HUDEP-2 (cell line): Measurements from ENCODE around the gene GABRE.
"Not testable (repeated sequence)": the region's sequence is repeated elsewhere in the genome, so short reads cannot be mapped to it uniquely, and the experiment has no call there.

Experiments used
- DNase-seq, 76 experiments: peaks; one replicate each; lab custom pipeline; 2025; ENCODE audit not compliant: unreplicated experiment in 76 of 76; lab: John Stamatoyannopoulos, UW

Gene GABRE

DNA sequence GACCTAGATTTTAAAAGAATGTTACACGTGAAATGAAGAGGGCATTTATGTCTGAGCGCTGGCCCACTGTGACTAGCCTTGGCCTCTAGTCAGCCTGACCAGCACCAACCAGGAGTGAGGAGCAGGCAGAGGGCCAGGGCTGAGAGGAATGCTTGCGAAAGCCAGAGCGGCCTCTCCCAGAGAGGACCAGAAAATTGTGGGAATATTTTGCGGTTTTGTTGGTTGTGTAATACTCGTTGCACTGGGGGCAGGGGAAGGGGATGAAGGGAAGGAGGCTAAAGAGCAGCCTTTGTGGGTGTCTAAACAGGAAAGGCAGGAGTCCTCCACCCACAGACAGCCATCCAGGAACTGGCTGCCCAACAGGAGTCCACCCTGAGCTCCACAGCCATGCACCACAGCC, 3.8 kb downstream of the GABRE start:
- no peak for DNase-seq

GRCh38 chrX:151970027-151970426, 4.4 kb downstream of the GABRE start:
- DNase-seq: no peak

DNA sequence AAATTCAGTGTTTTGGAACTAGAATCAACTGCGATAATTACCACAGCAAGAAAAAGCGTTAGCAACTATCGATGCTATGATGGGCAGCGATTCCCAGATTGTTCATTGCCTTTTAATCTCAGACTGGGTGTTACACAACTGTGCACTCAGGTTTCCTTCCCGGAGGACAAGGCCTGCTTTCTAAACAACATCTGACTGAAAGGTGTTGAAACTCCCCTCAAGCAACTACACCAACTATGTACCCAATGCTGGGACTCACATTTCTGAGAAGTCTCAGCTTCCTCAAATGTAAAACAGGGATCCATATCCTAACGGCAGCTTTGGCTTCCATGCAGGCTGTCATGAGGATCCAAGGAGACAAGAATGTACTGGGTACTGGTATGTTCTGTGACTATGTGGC, 8.2 kb downstream of the GABRE start:
- DNase-seq: no peak

DNA sequence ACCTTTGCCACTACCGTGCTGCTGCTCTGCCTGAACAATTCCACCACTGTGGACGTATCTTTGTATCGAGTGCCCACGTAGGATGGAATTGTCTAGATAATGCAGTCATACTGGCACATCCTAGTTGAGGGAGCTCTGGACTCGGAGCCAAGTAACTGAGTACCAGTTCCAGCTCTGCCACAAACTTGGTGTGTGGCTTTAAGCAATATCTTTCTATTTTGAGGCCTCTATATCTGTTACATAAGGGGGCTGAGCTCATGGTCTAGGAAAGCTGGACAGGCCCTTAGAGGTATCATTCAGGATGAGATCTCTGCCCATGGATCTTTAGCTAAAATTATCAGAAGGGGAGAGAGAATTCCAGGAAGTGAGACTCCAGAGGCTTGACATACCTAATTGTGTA, 12.4 kb downstream of the GABRE start:
- DNase-seq: no peak

- DNase-seq: no peak
Measured at GRCh38 chrX:151958101-151958500, 16.4 kb downstream of the GABRE start.

GRCh38 chrX:151954730-151955129, 19.7 kb downstream of the GABRE start:
- no peak for DNase-seq

DNA sequence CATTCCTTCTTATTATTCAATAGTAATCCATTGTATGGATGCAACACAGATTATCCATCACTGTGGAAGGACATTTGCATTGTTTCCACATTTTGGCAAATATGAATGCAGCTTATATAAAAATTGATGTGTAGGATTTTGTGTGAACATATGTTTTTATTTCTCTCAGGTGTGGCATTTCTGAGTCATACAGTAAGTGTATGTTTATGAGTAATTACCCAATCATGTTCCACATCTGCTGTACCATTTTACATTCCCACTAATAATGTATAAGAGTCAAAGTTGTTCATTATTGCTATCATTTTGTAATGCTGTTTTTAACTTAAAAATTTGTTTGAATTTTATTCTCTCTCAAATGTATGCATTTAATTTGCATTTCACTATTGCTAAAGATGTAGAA, 36.3 kb downstream of the GABRE start:
- no peak for DNase-seq

- DNase-seq: no peak
Measured at GRCh38 chrX:151935358-151935757, 39.1 kb downstream of the GABRE start.

DNA sequence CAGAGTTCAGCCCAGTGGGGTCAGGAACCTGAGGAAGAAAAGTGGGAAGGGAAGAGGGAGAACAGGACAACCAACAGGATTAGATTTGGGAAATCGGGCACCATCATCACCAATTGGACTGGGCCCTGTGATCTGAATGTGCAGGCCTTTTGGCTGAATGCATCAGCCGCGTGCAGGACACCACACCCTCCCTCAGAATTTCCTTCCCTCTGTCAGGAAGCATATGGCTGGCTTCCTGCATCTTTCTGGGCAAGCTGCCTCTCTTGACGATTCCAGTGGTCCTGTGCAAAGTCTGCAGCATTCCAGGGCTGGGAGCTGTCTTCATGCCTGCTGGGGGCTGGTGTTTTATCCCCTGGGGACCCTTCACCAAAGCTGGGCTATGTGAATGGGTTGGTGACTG, 45.4 kb downstream of the GABRE start:
- DNase-seq: no peak

DNA sequence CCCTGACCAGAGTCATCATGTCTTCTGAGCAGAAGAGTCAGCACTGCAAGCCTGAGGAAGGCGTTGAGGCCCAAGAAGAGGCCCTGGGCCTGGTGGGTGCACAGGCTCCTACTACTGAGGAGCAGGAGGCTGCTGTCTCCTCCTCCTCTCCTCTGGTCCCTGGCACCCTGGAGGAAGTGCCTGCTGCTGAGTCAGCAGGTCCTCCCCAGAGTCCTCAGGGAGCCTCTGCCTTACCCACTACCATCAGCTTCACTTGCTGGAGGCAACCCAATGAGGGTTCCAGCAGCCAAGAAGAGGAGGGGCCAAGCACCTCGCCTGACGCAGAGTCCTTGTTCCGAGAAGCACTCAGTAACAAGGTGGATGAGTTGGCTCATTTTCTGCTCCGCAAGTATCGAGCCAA, 50.8 kb downstream of the GABRE start:
- no peak for DNase-seq

GRCh38 chrX:151922692-151923091, 51.8 kb downstream of the GABRE start:
- no peak for DNase-seq

GRCh38 chrX:151921866-151922265, 52.6 kb downstream of the GABRE start:
- no peak for DNase-seq

DNA sequence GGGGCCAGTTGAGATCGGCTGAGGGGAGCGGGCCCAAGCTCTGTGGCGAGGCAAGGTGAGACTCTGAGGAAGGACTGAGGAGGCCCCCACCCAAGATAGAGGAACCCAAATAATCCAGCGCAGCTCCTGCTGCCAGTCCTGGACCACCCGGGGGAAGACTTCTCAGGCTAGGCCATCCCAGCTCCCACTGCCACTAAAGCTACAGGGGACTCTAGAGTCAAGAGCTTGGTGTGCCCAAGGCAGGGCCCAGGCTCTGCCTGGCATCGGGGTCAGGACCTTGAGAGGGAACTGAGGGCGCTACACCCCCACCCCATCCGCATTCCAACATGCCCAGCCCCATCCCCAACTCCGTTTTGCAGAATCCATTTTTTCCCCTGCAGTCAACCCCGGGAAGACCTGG, 53.2 kb downstream of the GABRE start:
- DNase-seq: no peak

- DNase-seq: no peak
Measured at GRCh38 chrX:151920530-151920929, 53.9 kb downstream of the GABRE start.

DNA sequence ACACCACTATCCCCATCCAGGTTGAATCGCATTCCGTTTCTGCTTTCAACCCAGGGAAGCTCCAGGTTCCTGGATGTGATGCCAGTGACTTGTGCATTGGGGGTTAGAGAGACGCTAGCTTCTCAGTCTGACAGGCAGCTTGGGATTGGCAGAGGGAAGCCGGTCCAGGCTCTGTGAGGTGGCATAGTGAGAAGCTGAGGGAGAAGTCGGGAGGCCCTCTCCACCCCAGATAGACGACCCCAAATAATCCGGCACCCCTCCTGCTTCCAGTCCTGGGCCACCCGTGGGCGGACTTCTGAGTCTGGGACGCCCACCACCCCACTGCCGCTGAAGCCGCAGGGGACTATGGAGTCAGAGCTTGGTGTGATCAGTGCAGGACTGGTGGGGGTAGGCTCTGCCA, 54.4 kb downstream of the GABRE start:
- DNase-seq: no peak

- DNase-seq: no peak
Measured at GRCh38 chrX:151919610-151920009, 54.9 kb downstream of the GABRE start.

DNA sequence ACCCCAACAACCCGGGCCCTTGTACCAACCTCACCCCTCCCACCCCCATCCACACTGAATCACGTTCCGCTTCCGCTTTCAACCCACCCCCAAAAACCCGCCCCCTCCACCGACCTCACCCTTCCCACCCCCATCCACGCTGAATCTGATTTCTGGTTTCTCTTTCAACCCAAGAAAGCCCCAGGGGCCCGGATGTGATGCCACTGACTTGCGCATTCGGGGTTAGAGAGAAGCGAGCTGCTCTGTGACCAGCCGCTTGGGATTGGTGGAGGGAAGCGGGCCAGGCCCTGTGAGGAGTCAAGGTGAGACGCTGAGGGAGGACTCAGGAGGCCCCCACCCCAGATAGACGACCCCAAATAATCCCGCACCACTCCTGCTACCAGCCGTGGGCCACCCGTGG, 55.7 kb downstream of the GABRE start:
- DNase-seq: not testable (repeated sequence)

GRCh38 chrX:151912780-151913179, 61.7 kb downstream of the GABRE start, which contains the start of gene MAGEA4:
Gene MAGEA4, plus strand, starts transcription at chrX:151912889. Its CDS starts 10,776 bp downstream, at chrX:151923665.
- DNase-seq: no peak

DNA sequence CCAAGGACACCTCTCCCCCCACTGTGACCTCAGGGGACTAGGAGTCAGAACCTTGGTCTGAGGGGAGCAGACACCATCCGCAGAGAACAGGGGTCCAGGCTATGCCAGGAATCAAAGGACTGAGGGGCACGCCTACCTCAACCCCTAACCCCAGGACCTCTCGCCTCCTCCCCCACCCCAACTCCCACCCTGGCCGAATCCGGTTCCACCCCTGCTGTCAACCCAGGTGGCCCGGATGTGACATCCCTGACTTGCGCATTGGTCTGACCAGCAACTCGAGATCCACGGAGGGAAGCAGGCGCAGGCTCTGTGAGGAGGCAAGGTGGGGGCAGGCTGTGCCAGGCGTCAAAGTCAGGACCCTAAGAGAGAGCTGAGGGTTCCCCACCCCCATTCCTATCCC, 62.3 kb downstream of the GABRE start:
- DNase-seq: no peak

DNA sequence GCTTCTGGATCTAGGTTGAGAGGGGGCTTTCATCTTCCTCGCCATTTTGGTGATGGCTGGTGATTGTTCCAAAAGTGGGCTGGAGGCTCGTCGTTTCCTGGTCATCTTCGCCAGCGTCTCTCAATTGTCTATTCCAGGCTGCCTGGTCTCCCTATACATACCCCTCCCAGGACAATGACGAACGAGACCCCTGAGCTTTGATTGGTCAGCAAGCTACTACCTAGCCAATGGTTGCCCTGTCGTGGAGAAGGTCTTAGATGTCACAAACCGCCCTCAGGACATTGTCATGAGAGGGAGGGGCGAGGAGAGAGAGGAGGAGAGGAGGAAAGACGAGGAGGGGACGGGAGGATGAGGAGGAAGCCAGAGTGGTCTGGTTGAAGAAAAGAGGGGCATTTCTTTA, 69.5 kb downstream of the GABRE start:
- no peak for DNase-seq
